Subcutaneous abdominal adipose tissue (tissue), 5 donors: ENCODE data around the gene C4orf46.
"Not testable (repeated sequence)": the region's sequence is repeated elsewhere in the genome, so short reads cannot be mapped to it uniquely, and the experiment has no call there.

Source experiments
- H3K27ac ChIP-seq: one replicate; pipeline ENCODE4 v1.7.0; 2013; ENCODE audit warnings: low read depth, mild to moderate bottlenecking, inconsistent platforms, low read length, moderate library complexity
- H3K27me3 ChIP-seq, 5 donors: one replicate each; pipeline ENCODE4 v1.7.0; 2013; ENCODE audit warnings: low read length in 5 of 5, inconsistent platforms in 1 of 5; ENCODE audit not compliant: control insufficient read depth in 5 of 5, insufficient read depth in 4 of 5
- H3K36me3 ChIP-seq, 5 donors: one replicate each; pipeline ENCODE4 v1.7.0; 2013; ENCODE audit warnings: low read length in 5 of 5; ENCODE audit not compliant: control insufficient read depth in 5 of 5, insufficient read depth in 5 of 5
- H3K4me1 ChIP-seq, 5 donors: one replicate each; pipeline ENCODE4 v1.7.0; 2013; ENCODE audit warnings: low read length in 5 of 5, mild to moderate bottlenecking in 3 of 5, moderate library complexity in 1 of 5; ENCODE audit not compliant: control insufficient read depth in 5 of 5, insufficient read depth in 5 of 5
- H3K4me3 ChIP-seq, 5 donors: one replicate each; pipeline ENCODE4 v1.7.0; 2013; ENCODE audit warnings: low read length in 5 of 5, low read depth in 1 of 5
- H3K9ac ChIP-seq, 5 donors: one replicate each; pipeline ENCODE4 v1.7.0; 2013; ENCODE audit warnings: low read length in 5 of 5, mild to moderate bottlenecking in 4 of 5, moderate library complexity in 3 of 5
- H3K9me3 ChIP-seq, 5 donors: one replicate each; pipeline ENCODE4 v1.7.0; 2013; ENCODE audit warnings: low read length in 5 of 5; ENCODE audit not compliant: control insufficient read depth in 5 of 5
- donor health status: healthy.
- donor health status: healthy.
- donor health status: healthy.
- donor health status: healthy.
- donor health status: healthy.

Gene C4orf46

GRCh38 chr4:158673633-158674032 lies 1.9 kb upstream of the C4orf46 start:
- Histone ChIP-seq H3K27me3 (peaks cover 0 to 2% (median 0%) of the 10 kb centered on the region in 5 donors), H3K9ac (no peak overlapping the region), H3K9me3 (no peaks in the 10 kb centered on the region), H3K27ac (no peak overlapping the region), H3K4me3 (no peak overlapping the region), H3K4me1 (peaks cover 8 to 35% (median 26%) of the 10 kb centered on the region in 5 donors), H3K36me3 (no peaks in the 10 kb centered on the region)

DNA sequence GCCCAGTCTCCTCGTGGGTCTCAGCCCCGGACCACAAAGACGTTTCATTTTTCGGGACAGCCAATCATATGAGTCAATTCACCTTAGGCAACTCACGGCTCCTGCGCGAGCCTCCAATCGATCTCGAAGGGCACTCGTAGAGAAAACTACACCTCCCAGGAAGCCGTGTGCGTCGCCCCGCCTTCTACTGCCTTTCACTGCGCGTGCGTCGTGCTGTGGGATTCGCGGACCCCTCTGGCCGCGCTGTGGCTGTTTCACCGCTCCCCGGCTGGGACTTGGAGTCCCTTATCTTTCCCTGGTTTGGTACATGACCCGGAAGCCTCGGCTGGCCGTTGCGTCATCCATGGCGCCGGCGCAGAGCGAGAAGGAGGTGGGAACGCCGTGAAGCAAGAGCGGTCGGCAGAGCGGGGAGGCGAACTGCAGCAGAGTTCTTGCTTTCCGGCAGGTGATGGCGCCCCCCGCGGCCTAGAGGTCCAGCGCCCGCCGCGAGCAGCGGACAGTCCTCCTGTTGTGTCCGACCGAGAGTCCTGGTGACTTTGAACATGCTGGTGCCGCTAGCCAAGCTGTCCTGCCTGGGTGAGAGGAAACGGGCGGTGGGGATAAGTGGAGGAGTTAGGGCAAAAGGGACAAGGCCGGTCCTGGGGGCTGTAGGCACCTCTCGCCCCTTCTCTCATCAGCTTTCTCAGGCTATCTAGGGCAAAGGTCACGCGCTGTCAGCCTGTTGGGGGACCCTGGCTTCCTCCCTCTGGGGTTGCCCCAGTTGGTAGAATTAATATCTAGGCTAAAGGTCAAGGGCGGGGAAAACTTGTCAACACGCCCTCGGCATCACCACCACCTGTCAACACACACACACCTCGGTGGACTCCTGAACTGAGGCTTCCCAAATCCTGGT lies 474 bp upstream of the C4orf46 start, which contains the start of gene ETFDH:
TSS of gene ETFDH (plus strand) at position 382 of the 892 bp plus-strand sequence. CDS start at position 543, 161 bp downstream.
- Histone ChIP-seq H3K27ac (peak within 1 kb of the TSS; percentile 99), H3K4me1 (peaks cover 8 to 33% (median 26%) of the 10 kb centered on the region in 5 donors), H3K36me3 (no peaks in the 10 kb centered on the region), H3K27me3 (peaks cover 0 to 2% (median 0%) of the 10 kb centered on the region in 5 donors), H3K9me3 (no peaks in the 10 kb centered on the region), H3K9ac (peak within 1 kb of the TSS; percentile 86 to 99 (median 97)), H3K4me3 (peak within 1 kb of the TSS; percentile 87 to 99 (median 98))

DNA sequence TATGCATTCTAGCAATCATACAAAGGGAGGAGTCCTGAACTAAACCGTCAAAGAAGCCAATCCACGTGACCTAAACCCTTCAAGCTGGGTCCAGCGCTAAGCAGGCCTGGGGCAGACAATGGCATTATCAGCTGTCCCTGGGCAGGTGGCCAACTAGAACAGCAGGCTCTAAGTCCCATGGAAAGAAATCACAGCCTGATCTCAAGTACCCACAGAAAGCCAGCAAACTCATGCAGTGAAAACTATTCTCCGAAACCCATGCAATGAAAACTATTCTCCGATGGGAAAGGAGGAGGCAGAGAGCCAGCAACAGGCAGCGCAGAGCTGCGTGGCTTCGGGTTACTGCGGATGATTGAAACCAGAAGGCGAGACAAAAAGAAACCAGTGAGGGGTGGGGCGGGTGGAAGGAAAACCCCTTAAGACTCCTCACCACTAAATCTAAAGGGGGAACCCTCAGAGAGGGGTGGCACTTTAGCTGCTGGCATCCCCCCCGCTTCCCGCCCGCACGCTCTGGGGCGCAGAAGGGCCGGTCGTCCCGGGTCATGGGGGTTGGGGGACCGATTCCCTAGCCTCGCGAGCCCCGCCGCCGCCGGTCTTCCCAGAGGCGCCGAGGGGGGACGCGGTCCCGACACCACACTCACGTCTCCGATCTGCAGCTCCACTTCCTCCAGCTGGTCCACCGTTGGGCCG lies 567 bp downstream of the C4orf46 start:
- Histone ChIP-seq H3K4me3 (peak overlapping the region; percentile 73 to 98 (median 87)), H3K36me3 (no peaks in the 10 kb centered on the region), H3K27me3 (peaks cover 0 to 2% (median 0%) of the 10 kb centered on the region in 5 donors), H3K4me1 (peaks cover 8 to 33% (median 26%) of the 10 kb centered on the region in 5 donors), H3K27ac (peak overlapping the region; percentile 99), H3K9ac (peak overlapping the region; percentile 57 to 99 (median 93)), H3K9me3 (no peaks in the 10 kb centered on the region)

- Histone ChIP-seq H3K4me3 (no peak overlapping the region), H3K9ac (no peak overlapping the region), H3K27ac (no peak overlapping the region), H3K36me3 (no peaks in the 10 kb centered on the region), H3K27me3 (peaks cover 0 to 2% (median 0%) of the 10 kb centered on the region in 5 donors), H3K9me3 (no peaks in the 10 kb centered on the region), H3K4me1 (peaks cover 8 to 31% (median 26%) of the 10 kb centered on the region in 5 donors)
Observed at GRCh38 chr4:158669310-158669709, 2.4 kb downstream of the C4orf46 start.

- Histone ChIP-seq H3K4me1 (peaks cover 8 to 20% (median 16%) of the 10 kb centered on the region in 5 donors), H3K27me3 (peaks cover 0 to 2% (median 0%) of the 10 kb centered on the region in 5 donors), H3K9ac (no peak overlapping the region), H3K27ac (no peak overlapping the region), H3K4me3 (no peak overlapping the region), H3K36me3 (no peaks in the 10 kb centered on the region), H3K9me3 (no peaks in the 10 kb centered on the region)
Observed at GRCh38 chr4:158667651-158668198, 4.0 kb downstream of the C4orf46 start.

DNA sequence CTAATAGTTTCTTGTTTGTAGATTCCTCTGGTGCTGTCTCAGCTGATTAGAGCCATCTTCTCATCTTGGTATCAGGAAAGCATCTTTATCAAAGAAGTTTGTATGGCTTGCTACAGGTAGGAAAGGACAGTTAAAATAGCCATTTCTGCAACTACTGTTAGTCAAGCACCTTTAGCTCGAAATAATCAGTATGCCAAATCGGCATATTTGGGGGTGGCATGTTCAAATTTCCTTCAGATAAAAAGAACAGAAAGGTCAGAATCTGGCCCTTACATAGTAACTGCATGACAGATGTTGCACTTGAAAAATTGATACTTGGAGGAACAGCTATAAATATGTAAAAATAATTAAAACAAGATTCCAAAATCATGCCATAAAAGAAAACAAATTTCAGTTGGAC lies 4.8 kb downstream of the C4orf46 start:
- Histone ChIP-seq H3K9me3 (no peaks in the 10 kb centered on the region), H3K36me3 (no peaks in the 10 kb centered on the region), H3K27ac (no peak overlapping the region), H3K27me3 (no peaks in the 10 kb centered on the region), H3K4me1 (peaks cover 6 to 15% (median 12%) of the 10 kb centered on the region in 5 donors), H3K4me3 (no peak overlapping the region), H3K9ac (no peak overlapping the region)

DNA sequence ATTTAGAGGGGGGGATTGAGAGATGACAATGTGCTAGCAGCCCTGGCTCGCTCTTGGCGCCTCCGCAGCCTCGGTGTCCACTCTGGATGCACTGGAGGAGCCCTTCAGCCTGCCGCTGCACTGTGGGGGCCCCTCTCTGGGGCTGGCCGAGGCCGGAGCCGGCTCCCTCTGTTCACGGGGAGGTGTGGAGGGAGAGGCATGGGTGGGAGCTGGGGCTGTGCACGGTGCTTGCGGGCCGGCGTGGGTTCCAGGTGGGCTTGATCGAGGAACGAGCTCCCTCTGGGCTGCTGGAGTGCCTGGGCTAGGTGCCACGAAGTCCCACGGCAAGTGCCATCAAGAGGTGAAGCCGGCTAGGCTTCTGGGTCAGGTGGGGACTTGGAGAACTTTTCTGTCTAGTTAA lies 6.9 kb downstream of the C4orf46 start:
- Histone ChIP-seq H3K27me3 (no peaks in the 10 kb centered on the region), H3K9ac (no peak overlapping the region), H3K4me3 (no peak overlapping the region), H3K27ac (no peak overlapping the region), H3K36me3 (no peaks in the 10 kb centered on the region), H3K4me1 (no peaks in the 10 kb centered on the region), H3K9me3 (no peaks in the 10 kb centered on the region)

- H3K9ac ChIP-seq, H3K4me3 ChIP-seq, H3K4me1 ChIP-seq, H3K9me3 ChIP-seq, H3K27me3 ChIP-seq, H3K27ac ChIP-seq, H3K36me3 ChIP-seq: not testable (repeated sequence)
Observed at GRCh38 chr4:158663707-158664625, 7.7 kb downstream of the C4orf46 start.

DNA sequence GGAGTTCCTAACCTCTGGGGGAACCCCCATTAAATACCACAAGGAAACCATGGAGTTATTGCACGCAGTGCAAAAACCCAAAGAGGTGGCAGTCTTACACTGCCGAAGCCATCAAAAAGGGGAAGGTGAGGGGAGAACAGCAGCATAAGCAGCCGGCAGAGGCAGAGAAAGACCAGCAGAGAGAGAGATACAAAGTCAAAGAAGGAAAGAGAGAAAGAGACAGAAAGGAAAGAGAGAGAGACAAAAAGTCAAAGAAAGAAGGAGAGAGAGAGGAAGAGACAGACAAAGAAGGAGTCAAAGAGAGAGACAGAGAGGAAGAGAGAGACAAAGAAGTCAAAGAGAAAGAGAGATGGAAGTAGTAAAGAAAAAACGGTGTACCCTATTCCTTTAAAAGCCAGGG lies 8.4 kb downstream of the C4orf46 start:
- H3K4me1 ChIP-seq, H3K4me3 ChIP-seq, H3K9me3 ChIP-seq, H3K27ac ChIP-seq, H3K36me3 ChIP-seq, H3K27me3 ChIP-seq, H3K9ac ChIP-seq: not testable (repeated sequence)
